Measurements from ENCODE around the gene CSNK1G1.

- TF ChIP-seq GATA2 (IDR thresholded peaks at IDR 0.05; ENCODE audit: low read depth, low read length) = no peak
- TF ChIP-seq GATA3 (IDR thresholded peaks at IDR 0.05; ENCODE audit: low read depth, low read length) = no peak
Observed at GRCh38 chr15:64349375-64349774, 6.6 kb downstream of the CSNK1G1 start.

All from SH-SY5Y (cell line).